ENCODE data around the gene IBSP.

IBSP gene

GRCh38 chr4:87785731-87786509 is 13.4 kb upstream of the IBSP start:
- DNase-seq (ENCODE audit: low read depth): no peak
- no peak for TF ChIP-seq CTCF (conservative IDR thresholded peaks at IDR 0.05; ENCODE audit: control insufficient read depth, insufficient read depth, low read depth, low read length)
- no peak overlapping the region for H3K4me3 ChIP-seq (ENCODE audit: control insufficient read depth, low read depth, low read length)

GRCh38 chr4:87802858-87803257 is 3.5 kb downstream of the IBSP start:
- no peak for TF ChIP-seq CTCF (conservative IDR thresholded peaks at IDR 0.05; ENCODE audit: control insufficient read depth, insufficient read depth, low read depth, low read length)
- no peak for DNase-seq (ENCODE audit: low read depth)
- H3K4me3 ChIP-seq (ENCODE audit: control insufficient read depth, low read depth, low read length): no peak overlapping the region

GRCh38 chr4:87803421-87803820 is 4.1 kb downstream of the IBSP start:
- DNase-seq (ENCODE audit: low read depth): no peak
- TF ChIP-seq CTCF (conservative IDR thresholded peaks at IDR 0.05; ENCODE audit: control insufficient read depth, insufficient read depth, low read depth, low read length): no peak
- no peak overlapping the region for H3K4me3 ChIP-seq (ENCODE audit: control insufficient read depth, low read depth, low read length)

GRCh38 chr4:87804871-87805270 is 5.5 kb downstream of the IBSP start:
- no peak for DNase-seq (ENCODE audit: low read depth)
- TF ChIP-seq CTCF (conservative IDR thresholded peaks at IDR 0.05; ENCODE audit: control insufficient read depth, insufficient read depth, low read depth, low read length): no peak

GRCh38 chr4:87805971-87806370 is 6.6 kb downstream of the IBSP start:
- DNase-seq (ENCODE audit: low read depth): peak; percentile 59
- TF ChIP-seq CTCF (conservative IDR thresholded peaks at IDR 0.05; ENCODE audit: control insufficient read depth, insufficient read depth, low read depth, low read length): no peak
- no peak overlapping the region for H3K4me3 ChIP-seq (ENCODE audit: control insufficient read depth, low read depth, low read length)

More at GRCh38 chr4:87804871-87805270, 5.5 kb downstream of the IBSP start:
- H3K4me3 ChIP-seq (ENCODE audit: control insufficient read depth, low read depth, low read length): no peak overlapping the region

- no peak for TF ChIP-seq CTCF (conservative IDR thresholded peaks at IDR 0.05; ENCODE audit: control insufficient read depth, insufficient read depth, low read depth, low read length)
- H3K4me3 ChIP-seq (ENCODE audit: control insufficient read depth, low read depth, low read length): no peak overlapping the region
- DNase-seq (ENCODE audit: low read depth): peak; percentile 54
Observed at GRCh38 chr4:87806520-87806919, 7.2 kb downstream of the IBSP start.
